ENCODE data around the gene PPP2R5E. TPM values are rescaled to one million over a fixed set of nuclear protein-coding genes. Genes with fewer than 3 reads are reported as not detected.
A peak's percentile ranks its signal among the peaks of the same experiment; 100 is the strongest.

Gene PPP2R5E
- total and polyA plus RNA-seq, 2 experiments from 2014 or later = 30.9 to 31.4 TPM

DNA sequence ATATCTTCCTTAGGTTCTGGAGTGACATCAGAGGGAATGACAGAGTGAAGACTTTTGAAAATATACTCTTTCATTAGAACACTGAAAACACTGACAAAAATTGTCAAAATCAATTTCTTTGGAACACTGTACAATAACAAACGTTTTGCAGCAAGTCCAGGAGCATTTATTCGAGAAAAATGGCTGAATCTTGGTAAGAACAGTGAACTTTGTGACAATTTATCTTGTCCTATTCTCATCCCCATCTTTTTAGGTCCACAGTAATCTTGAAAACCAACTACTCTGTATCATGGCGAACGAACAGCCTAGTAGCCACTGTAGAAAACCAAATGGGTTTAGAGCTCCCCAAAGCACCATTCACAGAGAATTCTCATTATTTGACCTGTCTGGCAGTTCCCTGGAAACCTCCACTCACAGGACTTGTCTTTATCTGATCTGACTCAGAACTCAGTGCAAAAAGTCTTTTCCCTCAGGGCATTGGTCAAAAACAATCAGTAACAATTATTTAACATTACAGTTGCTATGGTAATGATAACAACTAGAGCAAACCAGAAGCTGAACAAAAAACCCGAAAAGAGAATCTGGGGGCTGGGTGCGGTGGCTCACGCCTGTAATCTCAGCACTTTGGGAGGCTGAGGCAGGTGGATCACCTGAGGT, 20.3 kb upstream of the PPP2R5E start:
- no peaks in the 10 kb centered on the region for H3K4me1 ChIP-seq (ENCODE audit: insufficient read depth)
- H3K9me2 ChIP-seq (replicated peaks; ENCODE audit: insufficient read depth) = no peaks in the 10 kb centered on the region
- no peaks in the 10 kb centered on the region for H3K36me3 ChIP-seq (replicated peaks; ENCODE audit: insufficient read depth, low read depth)
- no peak overlapping the region for H3K27ac ChIP-seq
- 70% methylated on average over 7 of the region's 7 CpGs for WGBS (ENCODE audit: low lambda C conversion rate, missing lambda C conversion rate)
- no peaks in the 10 kb centered on the region for H3K9me3 ChIP-seq (ENCODE audit: low read depth)
- DNase-seq (ENCODE audit: low spot score) = peak; percentile 22
- H3K79me2 ChIP-seq = no peaks in the 10 kb centered on the region
- H3K4me2 ChIP-seq = no peak overlapping the region
- TF ChIP-seq EZH2 (IDR thresholded peaks at IDR 0.05; ENCODE audit: borderline replicate concordance) (no peak), EZH2phosphoT487 (IDR thresholded peaks at IDR 0.05; ENCODE audit: low read depth, severe bottlenecking, unreplicated experiment) (no peak)
- TF ChIP-seq, protein P1, sequence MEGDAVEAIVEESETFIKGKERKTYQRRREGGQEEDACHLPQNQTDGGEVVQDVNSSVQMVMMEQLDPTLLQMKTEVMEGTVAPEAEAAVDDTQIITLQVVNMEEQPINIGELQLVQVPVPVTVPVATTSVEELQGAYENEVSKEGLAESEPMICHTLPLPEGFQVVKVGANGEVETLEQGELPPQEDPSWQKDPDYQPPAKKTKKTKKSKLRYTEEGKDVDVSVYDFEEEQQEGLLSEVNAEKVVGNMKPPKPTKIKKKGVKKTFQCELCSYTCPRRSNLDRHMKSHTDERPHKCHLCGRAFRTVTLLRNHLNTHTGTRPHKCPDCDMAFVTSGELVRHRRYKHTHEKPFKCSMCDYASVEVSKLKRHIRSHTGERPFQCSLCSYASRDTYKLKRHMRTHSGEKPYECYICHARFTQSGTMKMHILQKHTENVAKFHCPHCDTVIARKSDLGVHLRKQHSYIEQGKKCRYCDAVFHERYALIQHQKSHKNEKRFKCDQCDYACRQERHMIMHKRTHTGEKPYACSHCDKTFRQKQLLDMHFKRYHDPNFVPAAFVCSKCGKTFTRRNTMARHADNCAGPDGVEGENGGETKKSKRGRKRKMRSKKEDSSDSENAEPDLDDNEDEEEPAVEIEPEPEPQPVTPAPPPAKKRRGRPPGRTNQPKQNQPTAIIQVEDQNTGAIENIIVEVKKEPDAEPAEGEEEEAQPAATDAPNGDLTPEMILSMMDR (IDR thresholded peaks at IDR 0.05; ENCODE audit: poor library complexity) = no peak
- no peaks in the 10 kb centered on the region for H3K27me3 ChIP-seq
- no peak overlapping the region for H2AFZ ChIP-seq
- H3K4me3 ChIP-seq = no peak overlapping the region
- H4K20me1 ChIP-seq (ENCODE audit: insufficient read depth, poor library complexity, severe bottlenecking) = no peaks in the 10 kb centered on the region

- no peaks in the 10 kb centered on the region for H3K36me3 ChIP-seq (replicated peaks; ENCODE audit: insufficient read depth, low read depth)
- DNase-seq (ENCODE audit: low spot score) = no peak
- no peaks in the 10 kb centered on the region for H4K20me1 ChIP-seq (ENCODE audit: insufficient read depth, poor library complexity, severe bottlenecking)
- H3K9me2 ChIP-seq (replicated peaks; ENCODE audit: insufficient read depth) = no peaks in the 10 kb centered on the region
- H3K9me3 ChIP-seq (ENCODE audit: low read depth) = no peaks in the 10 kb centered on the region
- no peak overlapping the region for H2AFZ ChIP-seq
- H3K4me3 ChIP-seq = no peak overlapping the region
- no peaks in the 10 kb centered on the region for H3K79me2 ChIP-seq
- H3K4me2 ChIP-seq = no peak overlapping the region
- WGBS (ENCODE audit: low lambda C conversion rate, missing lambda C conversion rate) = 93% methylated on average over 3 of the region's 3 CpGs
- no peaks in the 10 kb centered on the region for H3K4me1 ChIP-seq (ENCODE audit: insufficient read depth)
- no peaks in the 10 kb centered on the region for H3K27me3 ChIP-seq
- TF ChIP-seq EZH2phosphoT487 (IDR thresholded peaks at IDR 0.05; ENCODE audit: low read depth, severe bottlenecking, unreplicated experiment) = no peak
- TF ChIP-seq, protein P1 (IDR thresholded peaks at IDR 0.05; ENCODE audit: poor library complexity) = no peak
- TF ChIP-seq EZH2 (IDR thresholded peaks at IDR 0.05; ENCODE audit: borderline replicate concordance) = no peak
- H3K27ac ChIP-seq = no peak overlapping the region
Measured at GRCh38 chr14:63562405-63562804, 19.2 kb upstream of the PPP2R5E start.

- Histone ChIP-seq H3K4me2 (no peak overlapping the region), H4K20me1 (ENCODE audit: insufficient read depth, poor library complexity, severe bottlenecking) (no peaks in the 10 kb centered on the region), H3K79me2 (no peaks in the 10 kb centered on the region), H3K27me3 (no peaks in the 10 kb centered on the region), H3K27ac (no peak overlapping the region), H3K9me2 (replicated peaks; ENCODE audit: insufficient read depth) (no peaks in the 10 kb centered on the region), H2AFZ (no peak overlapping the region), H3K4me1 (ENCODE audit: insufficient read depth) (no peaks in the 10 kb centered on the region), H3K9me3 (ENCODE audit: low read depth) (no peaks in the 10 kb centered on the region), H3K36me3 (replicated peaks; ENCODE audit: insufficient read depth, low read depth) (no peaks in the 10 kb centered on the region), H3K4me3 (no peak overlapping the region)
- DNase-seq (ENCODE audit: low spot score) = no peak
- TF ChIP-seq EZH2 (IDR thresholded peaks at IDR 0.05; ENCODE audit: borderline replicate concordance) = no peak
- TF ChIP-seq, protein P1 (IDR thresholded peaks at IDR 0.05; ENCODE audit: poor library complexity) = no peak
- TF ChIP-seq EZH2phosphoT487 (IDR thresholded peaks at IDR 0.05; ENCODE audit: low read depth, severe bottlenecking, unreplicated experiment) = no peak
- 88% methylated on average over 7 of the region's 7 CpGs for WGBS (ENCODE audit: low lambda C conversion rate, missing lambda C conversion rate)
Measured at GRCh38 chr14:63555572-63555971, 12.4 kb upstream of the PPP2R5E start.
